GM18867 (cell line): ENCODE measurements around the gene KCNJ12.
"Not testable (repeated sequence)": the region's sequence is repeated elsewhere in the genome, so short reads cannot be mapped to it uniquely, and the experiment has no call there.

Experiments used
- ATAC-seq: cut with Tn5 transposase; IDR thresholded peaks from one replicate; pipeline ENCODE4 v1.9.1; 2021; ENCODE audit warnings: mild to moderate bottlenecking, moderate library complexity; ENCODE audit not compliant: unreplicated experiment

KCNJ12 gene

DNA sequence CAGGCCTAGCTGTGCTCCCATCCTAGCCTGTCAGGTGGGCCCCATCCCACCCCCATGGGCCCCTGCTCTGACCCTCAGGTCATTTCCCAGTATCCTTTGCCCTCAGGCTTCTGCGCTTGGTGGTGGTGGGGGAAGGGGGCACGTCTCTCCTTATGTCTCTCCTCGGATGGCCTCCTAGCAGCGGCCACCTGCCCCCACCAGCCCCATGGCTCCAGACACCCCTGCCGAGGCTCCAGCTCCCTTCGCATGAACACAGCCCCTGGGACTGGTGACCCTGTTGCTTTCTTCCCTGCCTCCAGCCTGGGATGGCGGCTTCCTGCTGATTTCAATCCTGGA is 27.3 kb upstream of the KCNJ12 start:
- ATAC-seq: not testable (repeated sequence)

DNA sequence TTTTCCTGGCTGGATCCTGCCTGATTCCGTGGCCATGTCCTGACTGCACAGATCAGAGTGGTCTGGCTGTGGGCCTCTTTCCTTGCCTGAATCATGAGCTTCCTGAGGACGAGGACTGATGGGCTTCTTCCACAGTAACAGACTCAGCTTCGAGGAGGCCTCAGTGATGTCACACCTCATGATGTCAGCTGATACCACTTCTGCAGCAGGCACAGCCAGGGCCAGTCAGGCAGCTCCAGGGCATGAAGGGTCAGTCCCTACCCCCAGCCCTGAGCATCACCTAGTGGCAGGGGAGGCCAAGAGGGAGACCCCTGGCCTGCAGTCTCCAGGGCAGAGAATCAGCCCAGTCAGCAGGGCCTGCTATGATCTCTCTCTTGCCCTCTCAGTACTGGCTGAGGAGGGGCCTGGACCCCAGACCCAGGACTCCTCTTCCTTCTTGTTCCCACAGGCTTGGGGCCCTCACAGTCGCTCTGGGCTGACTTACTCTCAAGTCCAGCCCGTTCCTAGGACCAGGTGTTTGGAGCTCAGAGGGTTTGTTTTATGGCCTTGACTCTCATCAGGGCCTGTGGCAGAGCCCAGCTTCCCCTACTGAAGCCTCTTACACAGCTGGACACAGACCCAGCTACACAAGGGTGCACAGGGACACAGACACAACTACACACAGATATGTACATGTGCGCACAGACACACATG is 26.7 kb upstream of the KCNJ12 start:
- not testable (repeated sequence) for ATAC-seq

DNA sequence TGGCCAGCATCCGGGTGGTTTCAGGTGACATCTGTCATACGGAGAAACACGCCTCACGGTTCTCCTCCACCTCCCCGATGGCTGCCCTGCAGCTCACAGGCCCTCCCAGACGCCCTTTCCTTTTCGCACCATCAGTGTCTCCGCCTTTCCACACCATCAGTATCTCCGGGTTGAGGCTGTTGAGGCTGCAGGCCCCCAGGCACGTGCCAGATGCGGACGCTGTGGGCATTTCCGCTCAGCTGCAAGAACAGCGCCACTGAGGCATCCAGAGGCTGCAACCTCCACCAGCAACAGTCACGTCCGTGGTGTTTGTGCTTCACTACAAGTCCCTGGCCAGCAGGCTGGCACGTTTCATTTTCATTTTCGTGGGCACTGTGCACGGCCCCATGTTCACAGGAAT is 25.7 kb upstream of the KCNJ12 start:
- not testable (repeated sequence) for ATAC-seq

DNA sequence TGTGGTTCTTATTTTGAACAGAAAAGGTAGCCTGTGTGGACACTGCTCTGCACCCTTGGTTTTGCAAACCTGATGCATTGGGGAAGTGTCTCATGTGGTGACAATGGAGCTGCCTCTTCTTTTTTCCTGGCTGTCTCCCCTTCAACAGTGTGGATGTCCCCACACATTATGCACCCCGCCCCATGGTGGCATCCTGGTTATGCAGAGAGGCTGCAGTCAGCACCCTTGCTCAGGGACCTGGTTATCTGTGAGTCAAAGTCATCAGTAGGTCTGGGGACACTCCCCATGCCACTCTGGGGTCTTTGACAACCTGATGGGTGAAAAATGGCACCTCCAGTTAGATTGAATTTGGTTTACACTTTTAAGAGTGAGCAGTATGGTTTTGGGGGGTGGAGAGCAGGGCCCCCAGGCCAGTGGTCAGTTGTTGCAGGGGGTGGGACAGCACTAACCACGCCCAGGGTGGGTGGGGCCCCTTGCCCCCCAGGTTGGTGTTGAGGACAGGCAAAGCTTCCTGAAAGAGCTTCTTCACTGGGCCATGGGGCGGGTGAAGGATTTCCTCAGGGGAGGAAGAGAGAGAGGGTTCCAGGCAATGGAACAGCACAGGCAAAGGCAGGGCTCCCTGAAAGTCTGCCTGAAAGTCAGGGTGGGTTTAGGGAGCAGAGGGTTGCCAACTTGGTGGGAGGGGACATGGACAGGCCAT is 24.6 kb upstream of the KCNJ12 start:
- no peak for ATAC-seq

DNA sequence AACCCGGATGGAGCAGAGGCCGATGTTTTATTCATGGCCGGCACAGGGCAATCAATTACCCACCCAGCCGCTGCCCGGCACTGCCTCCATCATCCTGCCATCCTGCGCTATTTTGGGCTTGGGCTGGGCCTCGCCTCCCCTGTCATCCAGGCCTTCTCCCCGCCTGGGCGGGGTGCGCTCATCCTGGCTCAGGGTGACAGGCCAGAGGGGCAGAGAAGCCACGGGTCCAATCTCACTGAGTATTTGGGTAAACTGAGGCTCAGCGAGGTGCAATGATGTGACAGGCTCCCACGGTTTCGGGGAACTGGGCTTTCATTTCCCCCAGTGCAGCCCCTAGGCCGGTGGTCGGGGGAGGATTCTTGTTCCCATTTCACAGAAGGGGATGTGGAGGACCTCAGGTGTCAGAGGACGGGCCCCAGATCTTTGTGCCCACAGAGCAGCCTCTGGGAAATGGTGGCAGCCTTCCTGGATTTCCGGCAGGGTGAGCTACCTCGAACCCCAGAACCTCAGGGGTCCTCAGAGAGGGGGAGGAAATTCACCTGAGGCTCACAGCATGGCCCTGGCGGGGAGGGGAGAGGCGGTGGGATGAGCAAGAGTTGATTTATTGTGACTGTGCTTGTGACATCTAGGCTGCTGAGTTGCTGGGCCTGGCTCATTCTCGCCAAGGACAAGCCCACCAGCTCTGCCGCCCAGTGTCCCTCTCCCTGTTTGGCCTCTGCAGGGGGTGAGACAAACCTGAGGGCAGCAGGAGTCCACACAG is 23.8 kb upstream of the KCNJ12 start:
- ATAC-seq: no peak

DNA sequence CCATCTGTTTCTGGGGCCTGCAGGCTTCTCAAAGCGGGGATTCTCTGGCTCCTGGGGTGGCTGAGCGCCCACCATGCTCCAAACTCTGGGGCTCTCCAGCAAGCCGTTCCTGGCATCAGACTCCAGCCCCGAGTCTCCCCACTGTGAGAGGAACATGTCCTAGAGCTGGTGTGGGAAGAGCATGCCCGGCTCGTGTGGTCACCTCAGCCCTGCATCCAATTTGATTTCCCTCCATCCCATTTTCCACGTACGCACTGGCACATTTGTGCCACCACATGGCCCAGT is 23.2 kb upstream of the KCNJ12 start:
- ATAC-seq: no peak

DNA sequence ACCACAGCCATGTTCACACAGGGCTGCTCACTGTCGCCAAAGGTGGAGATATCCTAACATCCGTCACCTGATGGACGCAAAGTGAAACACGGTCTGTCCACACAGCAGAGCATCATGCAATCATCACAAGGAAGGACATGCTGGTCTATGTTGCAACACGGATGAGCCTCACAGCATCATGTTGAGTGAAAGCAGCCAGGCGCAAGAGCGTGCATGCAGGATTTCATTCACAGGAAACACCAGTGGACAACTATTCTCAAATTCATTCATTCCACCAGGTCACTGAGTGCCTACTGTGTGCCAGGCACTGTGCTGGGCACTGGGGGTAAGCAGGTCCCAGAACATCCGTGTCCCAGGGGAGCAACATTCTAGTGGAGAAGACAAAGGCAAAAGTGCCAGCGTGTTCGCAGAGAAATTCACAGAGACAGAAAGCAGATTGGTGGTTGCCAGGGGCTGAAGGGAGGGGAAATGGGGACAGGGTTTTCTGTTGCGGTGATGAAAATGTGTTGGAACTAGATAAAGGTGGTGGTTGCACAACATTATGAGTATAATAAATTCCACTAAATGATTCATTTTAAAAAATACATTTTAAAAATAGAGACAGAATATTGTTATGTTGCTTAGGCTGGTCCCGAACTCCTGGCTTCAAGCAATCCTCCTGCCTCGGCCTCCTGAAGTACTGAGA is 22.7 kb upstream of the KCNJ12 start:
- ATAC-seq: no peak

DNA sequence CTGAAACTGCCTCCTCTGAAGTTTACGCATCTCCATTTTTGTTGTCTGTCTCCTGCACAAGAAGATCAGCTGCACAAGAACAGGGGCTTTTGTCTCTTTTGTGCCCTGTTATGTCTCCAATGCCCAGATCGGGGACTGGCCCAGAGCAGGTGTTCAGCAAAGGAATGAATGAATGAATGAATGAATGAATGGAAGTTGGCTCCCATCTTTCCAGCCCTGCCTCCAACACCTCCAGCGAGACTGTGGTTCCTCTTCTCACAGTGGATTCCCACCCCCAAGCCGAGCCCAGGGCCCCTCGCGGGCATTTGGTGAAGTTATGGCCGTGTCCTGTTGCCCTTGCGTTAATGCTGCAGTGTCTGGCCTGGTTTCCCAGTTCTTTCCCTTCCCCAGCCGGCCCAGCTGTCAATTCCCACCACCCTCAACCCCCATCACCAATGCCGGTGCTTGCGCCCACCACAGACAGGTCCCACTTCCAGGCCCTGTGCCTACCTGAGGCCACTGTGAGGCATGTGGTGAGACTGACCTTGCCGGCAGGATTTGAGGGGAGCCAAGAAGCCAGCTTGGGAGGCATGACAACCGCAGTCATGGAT is 21.3 kb upstream of the KCNJ12 start:
- ATAC-seq: no peak

DNA sequence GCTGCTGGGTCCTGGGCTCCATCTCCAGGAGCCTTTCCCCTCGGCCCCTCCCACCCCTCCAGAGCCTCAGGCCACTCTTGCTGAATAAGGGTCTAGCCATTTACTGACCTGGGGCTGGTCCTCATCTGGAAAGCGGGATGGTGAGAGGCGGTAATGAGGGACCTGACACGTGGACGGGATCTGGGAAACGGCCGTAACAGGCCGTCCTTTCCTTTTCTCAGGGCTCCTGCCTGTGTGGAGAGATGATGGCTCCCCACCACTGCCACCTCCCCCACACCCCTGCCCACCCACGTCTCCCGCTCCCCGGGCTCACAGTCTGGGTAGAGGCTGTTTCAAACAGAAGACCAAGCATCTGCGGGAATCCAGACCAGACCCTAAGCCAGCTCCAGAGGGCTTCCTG is 20.6 kb upstream of the KCNJ12 start:
- no peak for ATAC-seq

DNA sequence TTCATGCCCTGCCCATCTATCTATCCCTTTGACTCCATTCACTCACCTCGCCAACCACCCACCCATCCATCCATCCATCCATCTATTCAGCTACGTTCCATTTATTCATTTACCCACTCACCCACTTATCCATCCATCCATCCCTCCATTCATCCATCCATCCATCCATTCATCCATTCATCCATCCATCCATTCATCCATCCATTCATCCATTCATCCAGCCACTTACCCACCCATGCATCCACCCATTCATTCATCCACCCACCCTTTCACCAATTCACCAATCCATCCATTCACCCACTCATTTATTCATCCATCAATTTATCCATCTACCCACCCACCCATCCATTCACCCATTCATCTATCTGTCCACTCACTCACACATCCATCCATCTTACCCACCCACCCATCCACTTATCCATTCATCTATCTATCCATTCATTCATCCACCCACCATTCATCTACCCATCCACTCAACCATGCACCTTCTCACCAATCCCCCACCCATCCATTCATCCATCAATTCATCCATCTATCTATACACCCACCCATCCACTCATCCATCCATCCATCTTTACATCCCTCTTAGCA is 19.5 kb upstream of the KCNJ12 start:
- no peak for ATAC-seq

DNA sequence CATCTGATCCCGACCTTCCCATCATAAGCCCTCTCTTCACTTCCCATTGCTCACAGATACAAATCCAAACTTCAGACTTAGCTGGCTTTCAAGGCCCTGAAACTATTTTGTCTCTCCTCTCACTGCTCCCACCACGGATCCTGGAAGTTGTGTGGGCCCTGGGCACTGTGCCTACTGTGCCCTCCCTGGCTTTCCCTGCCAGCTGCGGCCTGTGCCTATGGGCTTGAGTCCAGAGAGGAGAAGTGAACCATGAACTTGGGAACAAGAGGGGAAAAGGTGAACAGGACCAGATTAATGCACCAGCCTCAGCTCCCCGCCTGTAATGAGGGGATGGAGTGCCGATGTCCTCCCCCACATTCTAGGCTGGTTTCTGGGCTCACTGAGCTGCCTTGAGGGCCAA is 18.9 kb upstream of the KCNJ12 start:
- no peak for ATAC-seq

DNA sequence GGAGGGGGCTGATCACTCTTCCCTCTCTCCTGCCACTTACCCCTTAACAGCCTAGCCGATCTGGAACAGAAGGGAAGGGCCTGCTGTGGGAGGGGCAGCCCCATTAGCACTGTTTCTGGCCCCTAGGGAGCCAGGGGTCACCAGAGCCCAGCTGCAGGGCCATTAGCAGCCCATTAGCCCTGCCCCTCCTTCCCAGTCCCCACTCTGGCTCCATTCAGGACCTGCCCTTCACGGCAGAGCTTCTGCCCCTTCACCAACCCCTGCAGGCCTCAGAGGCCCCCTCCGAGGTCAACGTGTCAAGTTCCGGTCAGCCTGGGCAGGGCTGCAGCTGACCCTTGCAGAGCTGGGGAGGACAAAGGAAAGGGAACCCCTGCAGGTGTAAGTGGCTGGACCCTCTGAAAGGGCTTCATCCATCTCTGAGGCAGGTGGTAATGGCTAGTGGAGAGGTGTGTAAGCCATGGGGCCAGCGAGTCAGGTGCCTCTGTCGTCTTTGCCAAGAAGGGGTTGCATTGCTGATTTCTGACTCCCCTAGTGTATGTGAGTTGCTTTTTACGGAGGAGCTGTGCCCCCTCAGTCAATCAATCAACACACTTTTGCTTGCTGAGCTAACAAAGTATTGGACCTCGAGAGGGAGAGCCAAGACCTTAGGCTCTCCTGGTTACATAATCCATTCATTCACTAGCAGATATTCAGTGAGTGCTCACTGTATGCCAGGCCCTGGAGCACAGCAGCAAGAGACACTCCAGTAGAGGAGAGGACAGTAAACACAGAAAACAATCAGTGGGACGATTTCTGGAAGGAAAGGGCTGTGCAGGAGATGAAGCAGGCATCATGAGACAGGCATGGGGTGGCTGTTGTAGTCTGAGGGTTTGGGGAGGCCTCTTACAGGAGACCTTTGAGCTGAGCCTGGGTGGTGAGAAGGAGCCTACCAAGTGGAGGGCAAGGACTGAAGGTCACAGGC is 18.2 kb upstream of the KCNJ12 start:
- no peak for ATAC-seq

DNA sequence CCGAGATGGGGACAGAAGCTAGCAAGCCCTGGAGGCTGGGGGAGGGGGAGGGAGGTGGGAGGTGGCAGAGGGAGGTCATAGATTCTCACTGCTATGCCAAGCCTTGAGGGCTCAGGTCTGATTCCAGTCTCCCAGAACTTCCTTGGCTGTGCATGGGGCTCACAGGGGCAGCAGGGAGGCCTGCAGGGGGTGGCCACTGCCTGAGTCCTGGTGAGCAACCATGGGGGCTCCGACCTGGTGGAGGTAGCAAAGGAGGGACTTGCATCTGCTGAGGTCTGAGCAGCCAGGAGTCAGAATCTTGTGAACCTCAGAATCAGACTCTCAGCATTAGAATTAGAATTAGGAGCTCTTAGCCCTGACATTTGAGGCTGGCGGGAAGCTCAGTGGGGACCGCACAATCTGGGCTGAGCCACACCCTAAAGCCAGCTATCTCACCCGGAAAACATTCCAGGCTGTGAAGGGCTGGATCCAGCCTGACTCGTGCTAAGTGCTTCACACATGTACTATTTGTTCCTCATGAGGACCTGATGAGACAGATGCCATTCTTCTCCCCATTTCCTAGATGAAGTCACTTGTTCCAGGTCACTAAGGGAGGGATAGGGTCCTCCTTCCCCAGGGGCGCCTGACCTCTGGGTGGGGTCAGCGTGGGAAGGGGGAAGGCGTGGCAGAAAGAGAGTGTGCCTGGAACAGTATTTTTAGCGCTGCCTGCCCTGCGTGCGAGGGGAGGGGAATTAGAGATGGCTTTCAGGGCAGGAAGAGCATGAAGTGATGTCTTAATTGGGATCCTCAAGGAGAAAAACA is 17.3 kb upstream of the KCNJ12 start:
- no peak for ATAC-seq

DNA sequence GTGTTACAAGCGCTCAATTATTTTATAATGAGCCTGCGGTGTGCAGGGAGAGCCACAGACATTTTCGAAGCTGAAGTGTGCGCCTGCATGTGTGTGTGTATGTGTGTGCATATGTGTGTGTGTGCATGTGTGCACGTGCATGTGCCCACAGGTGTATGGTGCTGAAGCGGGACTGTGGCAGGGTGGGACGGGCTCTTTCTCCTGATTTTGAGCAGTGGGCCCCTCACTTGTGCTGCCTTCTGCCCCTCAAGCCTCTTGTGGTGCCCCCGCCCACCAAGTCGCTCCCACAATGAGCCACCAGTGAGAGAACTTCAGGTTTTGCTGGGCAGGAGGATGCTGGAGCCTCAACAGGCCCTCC is 16.7 kb upstream of the KCNJ12 start:
- no peak for ATAC-seq

DNA sequence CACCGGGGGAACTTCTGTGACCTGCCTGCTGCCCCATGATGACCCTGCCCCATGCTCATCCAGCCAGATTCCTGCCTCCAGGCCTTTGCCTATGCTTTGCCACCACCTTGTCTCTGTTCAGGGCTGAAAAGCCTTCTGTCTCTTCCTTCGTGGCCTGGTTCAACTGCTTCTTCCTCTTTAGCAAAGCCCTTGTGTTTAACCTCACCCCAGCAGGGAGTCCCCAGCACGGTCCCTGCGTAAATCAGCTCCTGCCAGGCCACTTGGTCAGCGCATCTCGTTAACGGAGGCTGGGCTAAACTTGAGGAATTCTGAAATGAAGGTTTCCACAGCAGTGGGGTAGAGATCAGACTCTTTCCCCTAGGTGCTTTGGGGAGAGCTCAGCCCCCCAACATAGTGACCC is 16.1 kb upstream of the KCNJ12 start:
- ATAC-seq: no peak

DNA sequence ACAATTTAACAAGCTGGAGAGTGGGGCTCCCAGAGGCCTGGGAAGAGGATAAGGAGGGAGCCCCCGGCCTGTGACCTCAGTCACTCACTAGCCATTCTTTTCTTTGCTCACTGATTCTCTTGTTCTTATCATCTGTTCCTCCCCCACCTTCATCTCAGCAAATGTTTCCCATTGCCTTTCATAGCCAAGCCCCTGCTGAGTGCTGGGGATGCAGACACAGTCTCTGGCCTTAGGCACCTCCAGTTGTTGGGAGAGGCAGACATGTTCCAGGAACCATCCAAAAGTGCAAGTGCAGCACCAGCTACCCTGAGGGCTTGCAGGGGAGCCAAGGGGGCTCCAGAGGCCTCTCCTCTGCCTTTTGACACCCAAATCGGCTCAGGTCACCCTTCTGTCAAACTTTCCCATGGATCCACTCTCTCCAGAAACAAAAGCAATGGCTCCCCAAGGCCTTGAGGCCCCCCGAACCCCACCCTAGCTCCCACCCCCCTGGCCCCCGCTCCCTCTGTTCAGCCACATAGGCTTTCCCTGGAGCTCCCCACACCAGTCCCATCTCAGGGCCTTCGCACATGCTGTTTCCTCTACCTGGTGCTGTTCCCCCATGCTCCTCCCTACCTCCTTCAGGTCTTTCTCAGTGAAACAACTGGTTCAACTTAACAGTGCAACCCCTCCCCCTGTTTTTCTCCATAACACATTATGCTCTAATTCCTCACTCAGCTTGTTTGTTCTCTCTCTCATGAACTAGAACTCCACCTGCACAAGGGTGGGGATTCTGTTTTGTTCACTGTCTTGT is 14.9 kb upstream of the KCNJ12 start:
- ATAC-seq: no peak

DNA sequence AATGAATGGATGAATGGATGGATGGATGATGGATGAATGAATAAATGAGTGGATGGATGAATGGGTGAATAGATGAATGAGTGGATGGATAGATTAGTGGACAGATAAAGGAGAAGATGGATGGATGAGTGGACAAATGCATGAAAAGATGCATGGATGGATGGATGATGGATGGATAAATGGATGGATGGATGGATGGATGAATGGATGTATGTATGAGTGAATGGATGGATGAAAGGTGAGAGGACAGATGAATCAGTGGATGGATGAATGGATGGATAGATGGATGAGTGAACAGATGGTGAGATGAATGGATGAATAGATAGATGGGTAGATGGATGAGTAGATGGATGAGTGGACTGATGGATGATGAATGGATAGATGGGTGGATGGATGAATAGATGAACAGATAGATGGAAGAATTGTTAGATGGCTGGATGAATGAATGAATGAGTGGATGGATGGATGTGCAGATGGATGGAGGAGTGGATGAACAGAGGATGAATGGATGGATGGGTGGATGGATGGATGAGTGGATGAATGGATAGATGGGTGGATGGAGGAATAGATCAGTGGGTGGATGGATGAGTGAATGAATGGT is 13.7 kb upstream of the KCNJ12 start:
- ATAC-seq: no peak
